G401 (cell line): ENCODE data around the gene ZW10. TPM values are rescaled to one million over a fixed set of nuclear protein-coding genes. Genes with fewer than 3 reads are reported as not detected.
"Not testable (repeated sequence)": the region's sequence is repeated elsewhere in the genome, so short reads cannot be mapped to it uniquely, and the experiment has no call there.

ENCODE experiments used
- DNase-seq: peaks from one replicate; pipeline ENCODE4 v3.0.0-alpha.2; 2015; ENCODE audit warnings: low spot score
- in situ Hi-C: cut with HindIII; loops from 2 replicates; pipeline ENCODE4 v1.10.0; 2016; ENCODE audit warnings: low sequenced_read_pairs, mixed read lengths
- total RNA-seq: library from RNA; depleted of rRNA; stranded (reverse); fragments of >200 nt; shearing (Covaris generic); gene quantifications from 2 replicates; pipeline ENCODE4 v1.2.3, GENCODE V29; 2014

Gene ZW10
- total RNA-seq, 1 experiment from 2014 or later, result 29.4 TPM

DNA sequence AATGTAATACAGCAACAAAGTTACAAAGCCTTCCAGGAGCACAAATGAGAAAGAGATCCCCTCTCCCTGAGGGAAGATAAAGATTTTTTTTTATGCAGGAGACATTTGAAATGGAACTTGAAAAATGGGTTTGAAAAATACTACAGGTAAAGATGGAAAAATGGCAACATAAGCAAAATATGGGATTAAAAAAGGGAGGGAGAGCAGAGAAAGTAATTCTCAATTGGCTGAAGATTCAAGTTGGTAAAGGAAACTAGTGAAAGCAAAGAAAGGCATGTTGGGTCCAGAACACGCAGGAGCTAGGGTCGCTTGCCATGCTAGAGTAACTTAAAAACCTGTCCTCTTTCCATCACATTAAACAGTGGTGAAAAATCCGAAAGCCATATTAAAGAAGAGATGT, 1.5 kb downstream of the ZW10 start:
- in situ Hi-C loops, result no loop called here
- DNase-seq, result no peak

DNA sequence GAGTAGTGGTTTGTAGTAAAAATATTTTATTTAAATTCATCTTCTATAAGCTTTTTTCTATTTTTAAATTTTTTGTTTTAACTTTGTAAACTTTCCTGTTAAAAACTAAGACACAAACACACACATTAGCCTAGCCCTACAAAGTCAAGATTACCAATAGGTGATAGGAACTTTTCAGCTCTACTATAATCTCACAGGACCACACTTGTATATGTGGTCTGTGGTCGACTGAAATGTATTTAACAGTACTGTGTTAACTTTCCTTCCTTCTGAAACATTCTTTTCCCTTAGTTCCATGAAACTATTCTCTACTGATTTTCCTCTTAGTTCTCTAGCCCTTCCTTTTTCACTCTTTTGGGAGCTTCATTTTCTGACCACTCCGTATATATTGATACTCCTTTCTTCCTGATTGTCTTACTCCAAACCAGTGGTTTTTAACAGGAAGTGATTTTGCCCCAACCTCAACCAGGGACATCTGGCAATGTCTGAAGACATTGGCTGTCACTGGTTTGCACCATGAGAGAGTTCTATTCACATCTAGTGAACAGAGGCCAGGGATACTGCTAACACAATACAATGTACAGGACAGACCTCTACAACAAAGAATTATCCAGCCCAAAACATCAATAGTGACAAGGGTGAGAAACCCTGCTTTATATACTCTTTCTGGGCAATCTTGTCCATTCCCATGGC, 8.8 kb downstream of the ZW10 start:
- DNase-seq, result no peak
- in situ Hi-C loops, result no loop called here

DNA sequence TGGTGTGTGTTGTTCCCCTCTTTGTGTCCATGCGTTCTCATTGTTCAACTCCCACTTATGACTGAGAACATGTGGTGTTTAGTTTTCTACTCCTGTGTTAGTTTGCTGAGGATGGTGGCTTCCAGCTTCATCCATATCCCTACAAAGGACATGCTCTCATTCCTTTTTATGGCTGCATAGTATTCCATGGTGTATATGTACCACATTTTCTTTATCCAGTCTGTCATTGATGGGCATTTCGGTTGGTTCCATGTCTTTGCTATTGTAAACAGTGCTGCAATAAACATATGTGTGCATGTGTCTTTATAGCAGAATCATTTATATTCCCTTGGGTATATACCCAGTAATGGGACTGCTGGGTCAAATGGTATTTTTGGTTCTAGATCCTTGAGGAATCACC, 10.5 kb downstream of the ZW10 start:
- in situ Hi-C loops, DNase-seq: not testable (repeated sequence)

DNA sequence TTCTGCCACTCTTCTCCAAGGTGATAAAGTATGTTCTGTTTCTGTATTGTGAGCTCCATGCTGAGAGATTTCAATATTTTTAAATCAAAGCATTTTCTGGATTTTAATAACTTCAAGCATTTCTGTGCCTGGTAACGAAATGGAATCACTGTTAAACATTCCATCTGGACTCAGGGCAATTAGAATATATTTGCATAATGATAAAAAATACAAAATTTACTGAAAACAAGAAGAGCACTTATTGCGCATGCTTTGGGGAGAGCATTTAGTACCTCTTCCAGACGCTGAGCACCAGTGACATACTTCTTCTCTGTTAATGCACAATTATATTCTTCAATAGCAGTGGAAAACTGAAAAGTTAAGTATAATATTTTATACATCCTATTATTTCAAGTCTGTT, 13.3 kb downstream of the ZW10 start:
- in situ Hi-C loops, result no loop called here
- DNase-seq, result no peak

DNA sequence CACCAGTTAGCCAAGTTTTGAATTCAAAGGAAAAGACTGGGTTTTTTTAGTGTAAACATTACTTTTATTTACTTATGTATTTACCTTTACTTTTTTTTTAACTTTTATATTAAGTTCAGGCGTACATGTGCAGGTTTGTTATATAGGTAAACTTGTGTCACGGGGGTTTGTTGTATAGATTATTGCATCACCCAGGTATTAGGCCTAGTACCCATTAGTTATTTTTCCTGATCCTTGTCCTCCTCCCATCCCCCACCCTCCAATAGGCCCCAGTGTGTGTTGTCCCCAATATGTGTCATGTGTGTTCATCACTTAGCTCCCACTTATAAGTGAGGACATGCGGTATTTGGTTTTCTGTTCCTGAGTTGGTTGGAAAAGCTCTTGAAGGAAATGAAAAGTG, 20.6 kb downstream of the ZW10 start:
- in situ Hi-C loops, result no loop called here
- DNase-seq, result no peak

DNA sequence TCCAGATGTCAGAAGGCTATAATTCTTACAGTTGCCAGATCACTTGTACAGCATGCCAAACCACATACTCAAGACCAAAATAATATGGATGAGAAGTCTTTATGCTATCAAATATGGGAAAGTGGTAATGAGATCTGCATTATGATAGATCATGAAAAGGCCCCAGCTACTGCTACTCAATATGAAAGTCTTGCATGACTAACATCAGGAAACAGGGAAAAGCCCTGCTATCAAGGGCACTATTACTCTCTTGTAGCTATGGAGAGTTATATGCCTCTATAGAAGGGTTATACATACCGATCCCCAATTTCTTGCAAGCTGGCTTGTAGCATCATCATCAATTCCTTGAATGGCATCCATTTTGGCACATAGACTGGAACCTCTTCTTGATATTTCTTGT, 37.2 kb downstream of the ZW10 start:
- in situ Hi-C loops, result no loop called here
- no peak for DNase-seq

DNA sequence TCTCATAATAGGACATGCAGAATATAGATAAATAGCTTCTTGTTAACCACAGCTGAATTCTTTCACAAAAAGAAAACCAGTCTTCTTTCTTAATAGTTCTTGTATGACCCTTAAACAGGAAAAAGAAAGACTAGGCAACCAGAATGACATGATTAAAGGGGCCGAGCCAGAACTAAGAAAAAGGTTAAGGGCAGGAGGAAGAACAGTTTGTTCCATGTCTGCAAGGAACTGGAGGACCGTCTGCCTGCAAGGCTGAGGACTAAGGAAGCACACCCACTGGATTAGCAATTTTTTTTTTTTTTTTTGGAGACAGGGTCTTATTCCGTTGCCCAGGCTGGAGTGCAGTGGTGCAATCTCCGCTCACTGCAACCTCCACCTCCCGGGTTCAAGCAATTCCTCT, 41.4 kb downstream of the ZW10 start:
- no peak for DNase-seq
- in situ Hi-C loops, result no loop called here

DNA sequence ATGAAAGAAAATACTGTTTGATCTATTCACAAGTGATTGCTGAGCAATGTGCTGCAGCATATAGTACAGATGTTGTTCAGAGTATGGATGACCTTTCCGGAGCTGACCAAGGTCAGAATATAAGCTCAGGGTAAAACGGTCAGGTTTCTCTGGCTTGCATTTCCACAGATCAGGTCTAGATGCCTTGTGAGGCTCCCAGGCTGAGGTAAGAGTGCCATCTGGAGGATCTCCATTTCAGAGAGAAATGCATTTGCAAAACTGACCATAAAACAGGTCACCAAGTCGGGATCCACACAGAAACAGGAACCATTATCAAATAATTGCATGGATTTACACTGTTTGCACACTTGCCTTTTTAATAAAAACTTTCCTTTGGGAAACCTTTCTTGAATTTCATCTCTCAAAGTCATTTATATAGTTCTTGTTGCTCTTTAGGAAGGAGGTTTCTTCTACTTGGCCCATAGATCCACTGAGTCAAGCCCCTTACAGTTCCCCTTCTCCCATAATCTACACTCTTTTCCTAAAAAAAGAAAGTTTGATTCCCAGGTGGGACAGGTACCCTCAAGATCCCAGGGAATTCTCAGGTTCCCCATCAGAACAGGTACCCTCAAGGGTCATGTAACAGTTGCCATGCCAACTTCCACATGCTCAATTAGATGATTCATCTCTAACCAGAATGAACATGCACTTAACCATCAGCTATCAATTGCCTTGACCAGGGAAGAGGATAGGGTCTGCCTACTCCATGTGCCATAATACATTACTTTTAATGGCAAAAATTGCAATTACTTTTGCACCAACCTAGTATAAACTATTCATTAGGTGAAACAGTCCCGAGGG, 42.4 kb downstream of the ZW10 start:
- in situ Hi-C loops, result no loop called here
- peak; percentile 73 for DNase-seq

DNA sequence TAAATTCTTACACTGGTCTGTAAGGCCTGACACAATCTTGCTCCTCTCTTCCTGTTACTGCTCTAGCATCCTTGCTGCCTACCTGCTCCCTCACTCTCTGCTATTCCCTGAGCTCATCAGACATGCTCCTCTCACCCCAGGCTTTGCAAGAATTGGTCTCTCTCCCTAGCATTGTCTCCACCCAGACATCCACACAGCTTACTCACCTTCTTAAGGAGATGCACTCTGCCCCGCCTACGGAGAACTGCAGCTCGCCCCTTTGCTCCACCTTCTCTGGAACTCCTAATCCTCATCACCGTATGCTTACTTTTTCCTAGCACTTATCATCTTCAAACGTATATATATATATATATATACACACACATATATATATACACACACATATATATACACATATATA, 44.0 kb downstream of the ZW10 start:
- in situ Hi-C loops, result no loop called here
- no peak for DNase-seq

DNA sequence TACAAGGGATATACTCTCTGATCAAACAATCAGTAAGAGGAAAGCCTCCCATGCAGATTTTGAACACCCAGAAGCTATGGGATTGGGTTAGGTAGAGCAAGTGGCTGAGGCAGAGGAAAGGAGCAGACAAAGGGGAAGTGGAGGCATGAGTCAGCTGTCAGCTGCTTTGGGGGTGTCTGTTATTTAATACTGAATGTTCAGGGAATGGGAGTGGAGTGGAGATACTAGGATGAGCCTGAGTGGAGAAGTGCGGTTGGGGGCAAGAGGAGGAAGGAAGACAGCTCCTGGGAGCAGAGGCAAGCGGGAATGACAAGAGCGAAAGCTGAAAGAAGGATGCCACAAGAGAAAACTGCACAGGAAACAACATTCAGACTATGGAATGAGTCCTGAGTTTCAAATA, 44.7 kb downstream of the ZW10 start:
- in situ Hi-C loops, result no loop called here
- DNase-seq, result no peak

DNA sequence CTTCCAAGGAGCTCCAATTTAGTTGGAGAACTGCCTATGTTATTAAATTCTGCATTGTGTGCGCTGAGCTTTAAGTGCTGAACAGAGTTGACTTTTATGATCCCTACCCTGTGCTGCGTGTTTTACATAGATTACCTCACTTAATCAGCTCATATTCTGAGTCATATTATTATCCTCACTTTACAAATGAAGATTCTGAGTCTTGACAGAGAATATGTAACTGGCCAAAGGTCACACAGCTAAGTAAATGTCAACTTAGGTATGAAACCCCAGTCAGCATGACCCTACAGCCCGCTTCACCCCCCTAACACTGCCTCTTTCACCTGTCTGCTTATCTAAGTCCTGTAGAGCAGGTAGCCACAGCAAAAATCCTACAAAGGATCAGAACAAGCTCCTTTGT, 47.6 kb downstream of the ZW10 start:
- in situ Hi-C loops, result no loop called here
- DNase-seq, result no peak

DNA sequence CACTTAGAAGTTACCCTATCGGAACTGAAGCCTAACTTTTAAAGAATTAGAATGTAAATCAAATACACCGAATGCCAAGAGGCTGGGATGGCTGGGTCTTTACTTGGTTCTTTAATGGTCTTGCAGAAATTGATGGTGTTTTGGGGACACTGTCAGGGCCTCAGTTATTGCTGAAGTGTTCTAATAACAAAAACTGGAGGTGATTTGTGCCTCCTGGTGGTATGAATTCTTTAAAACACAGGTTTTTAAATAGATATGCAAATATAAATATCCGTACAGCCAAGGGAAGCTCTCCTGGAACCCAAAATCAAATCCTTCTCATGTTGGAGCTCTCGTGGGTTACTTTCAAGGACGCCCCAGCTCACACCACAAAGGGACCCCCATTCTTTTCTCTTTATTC, 48.1 kb downstream of the ZW10 start:
- in situ Hi-C loops, result no loop called here
- no peak for DNase-seq

DNA sequence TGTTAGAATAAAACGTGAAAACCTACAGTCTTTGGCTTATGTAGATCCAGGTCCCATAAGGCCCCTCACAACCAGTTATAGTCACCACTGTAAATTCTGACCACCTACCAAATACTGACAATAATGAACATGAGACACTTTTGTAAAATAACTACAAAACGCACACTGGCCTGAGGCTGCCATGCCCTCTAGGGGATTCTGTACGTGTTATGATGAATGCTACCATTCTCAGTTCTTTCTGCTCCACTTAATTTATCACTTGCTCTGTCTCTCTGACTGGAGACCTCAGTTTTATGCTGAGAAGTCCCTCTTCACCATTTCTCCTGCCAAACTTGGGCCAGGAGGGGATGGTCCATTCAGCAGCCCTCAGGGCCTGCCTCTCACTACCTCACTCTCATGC, 48.7 kb downstream of the ZW10 start:
- DNase-seq, result no peak
- in situ Hi-C loops, result no loop called here

DNA sequence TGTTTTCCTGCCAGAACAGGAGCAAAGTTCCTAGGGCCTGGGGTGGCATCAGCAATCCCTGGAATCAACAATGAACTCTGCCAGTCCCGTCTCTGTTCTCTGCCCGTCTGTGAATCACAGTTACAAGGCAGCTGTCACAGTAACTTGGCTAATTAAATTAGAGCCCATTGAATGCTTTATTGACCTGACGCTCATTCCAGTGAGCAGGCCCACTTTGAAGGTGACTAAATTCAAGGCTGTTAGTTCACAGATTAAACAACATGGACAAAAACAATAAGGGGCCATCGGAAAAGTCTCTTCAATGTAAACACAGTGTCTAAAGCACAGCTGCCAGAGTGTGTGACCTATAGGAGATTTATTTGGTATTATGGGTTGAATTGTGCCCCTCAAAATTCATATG, 49.7 kb downstream of the ZW10 start:
- no peak for DNase-seq
- in situ Hi-C loops, result no loop called here

DNA sequence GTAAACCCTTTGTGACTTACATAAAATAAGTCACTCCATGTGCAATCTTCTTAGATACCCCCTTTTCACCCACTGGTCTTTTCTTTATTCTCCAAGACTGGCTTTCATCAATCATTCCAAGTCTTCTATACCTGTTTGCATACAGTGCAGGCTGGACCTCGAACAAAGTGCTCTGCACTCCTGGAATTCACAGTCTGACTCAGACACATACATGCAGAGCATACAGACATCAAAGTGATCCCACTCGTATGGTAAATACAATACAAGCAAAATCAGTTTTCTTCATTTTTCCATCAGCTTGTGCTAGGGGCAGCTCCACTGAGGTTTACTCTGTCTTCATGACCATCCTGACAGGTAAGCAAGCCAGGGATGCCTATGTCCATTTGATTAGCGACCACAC, 50.6 kb downstream of the ZW10 start:
- in situ Hi-C loops, result no loop called here
- DNase-seq, result no peak

DNA sequence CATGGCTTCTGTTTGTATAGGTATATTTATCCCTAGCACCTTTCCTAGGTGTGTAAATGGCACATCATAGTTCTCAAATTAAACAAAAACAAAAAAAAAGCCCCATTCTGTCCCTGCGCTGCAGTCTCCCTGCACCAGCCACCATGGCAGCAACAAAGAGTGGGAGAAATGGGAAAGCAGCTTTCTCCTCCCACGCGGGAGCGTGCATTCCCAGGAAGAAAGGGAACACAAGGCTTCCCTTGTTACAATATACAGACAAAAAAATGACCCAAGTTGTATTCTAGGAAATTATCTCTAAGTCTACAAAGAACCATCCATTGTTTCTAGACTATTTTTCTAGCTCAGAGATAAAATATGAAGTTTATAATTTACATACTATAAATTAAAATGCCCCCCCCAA, 51.3 kb downstream of the ZW10 start:
- in situ Hi-C loops, result no loop called here
- no peak for DNase-seq

DNA sequence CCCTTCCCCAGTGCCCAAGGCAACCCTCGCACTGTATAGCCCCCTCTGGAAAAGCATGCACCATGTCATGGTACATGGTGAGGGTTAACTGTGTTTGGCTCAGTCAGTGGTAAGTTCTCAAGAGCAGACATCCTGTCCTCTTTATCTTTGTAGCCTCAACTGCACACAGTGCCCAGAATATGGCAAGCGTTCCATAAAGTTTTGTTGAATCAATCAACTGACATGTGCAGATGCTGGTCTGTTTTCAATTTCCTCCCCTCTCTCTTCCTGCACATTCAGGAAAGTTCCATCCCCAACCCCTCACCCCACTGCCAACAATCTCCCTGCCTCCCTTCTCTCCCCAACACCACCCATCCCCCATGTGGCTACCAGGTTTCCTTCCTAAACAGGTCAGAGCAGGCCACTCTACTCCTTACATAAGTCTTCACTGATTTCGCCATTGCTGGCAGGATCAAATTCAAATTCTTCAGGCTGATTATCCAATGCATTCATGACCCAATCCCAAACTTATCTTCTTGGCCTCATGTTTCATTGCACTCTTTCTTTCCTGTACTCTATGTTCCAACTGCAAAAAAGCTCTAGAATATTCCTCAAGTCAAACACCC, 51.9 kb downstream of the ZW10 start:
- in situ Hi-C loops, result no loop called here
- no peak for DNase-seq

DNA sequence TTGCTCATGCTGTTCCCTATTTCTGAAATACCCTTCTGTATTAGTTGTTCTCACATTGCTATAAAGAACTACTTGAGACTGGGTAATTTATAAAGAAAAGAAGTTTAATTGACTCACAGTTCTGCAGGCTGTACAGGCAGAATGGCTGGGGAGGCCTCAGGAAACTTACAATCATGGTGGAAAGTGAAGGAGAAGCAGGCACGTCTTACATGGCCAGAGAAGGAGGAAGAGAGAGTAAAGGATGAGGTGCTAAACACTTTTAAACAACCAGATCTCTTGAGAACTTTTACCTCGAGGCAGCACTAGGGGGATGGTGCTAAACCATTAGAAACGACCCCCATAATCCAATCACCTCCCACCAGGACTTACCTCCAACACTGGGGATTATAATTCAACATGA, 53.0 kb downstream of the ZW10 start:
- in situ Hi-C loops, DNase-seq: not testable (repeated sequence)

DNA sequence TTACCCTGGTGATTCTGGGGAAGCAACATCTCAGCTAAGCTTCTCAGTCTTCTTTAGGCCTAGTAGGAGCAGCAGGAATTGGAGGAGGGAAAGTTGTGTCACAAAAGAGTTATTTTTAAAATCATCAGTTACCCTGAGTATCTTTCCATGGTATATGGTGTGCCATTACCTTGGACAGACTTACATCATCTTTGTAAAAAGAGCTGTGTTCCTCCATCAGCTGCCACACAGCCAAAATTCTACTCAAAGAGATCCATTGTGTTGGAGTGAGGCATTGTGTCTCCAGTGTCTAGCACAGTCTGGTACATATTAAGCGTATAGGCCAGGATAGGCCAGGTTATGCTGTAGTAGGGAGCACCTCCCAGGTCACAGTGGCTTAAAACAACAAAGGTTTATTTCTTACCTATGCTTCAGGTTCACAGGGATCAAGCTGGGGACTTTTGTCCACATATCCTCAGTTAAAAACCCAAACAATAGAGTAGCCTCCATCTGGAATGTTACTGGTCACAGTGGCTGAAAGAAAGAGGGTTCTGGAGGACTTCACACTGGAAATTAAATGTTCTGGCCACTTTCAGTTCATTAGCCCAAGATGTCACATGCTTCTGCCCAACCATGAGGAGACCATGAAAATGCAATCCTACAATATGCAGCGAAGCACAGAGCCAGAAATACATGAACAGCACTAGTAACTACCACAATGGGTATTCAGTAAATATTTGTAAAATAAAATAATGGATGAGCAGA, 57.4 kb downstream of the ZW10 start:
- in situ Hi-C loops, result no loop called here
- no peak for DNase-seq

DNA sequence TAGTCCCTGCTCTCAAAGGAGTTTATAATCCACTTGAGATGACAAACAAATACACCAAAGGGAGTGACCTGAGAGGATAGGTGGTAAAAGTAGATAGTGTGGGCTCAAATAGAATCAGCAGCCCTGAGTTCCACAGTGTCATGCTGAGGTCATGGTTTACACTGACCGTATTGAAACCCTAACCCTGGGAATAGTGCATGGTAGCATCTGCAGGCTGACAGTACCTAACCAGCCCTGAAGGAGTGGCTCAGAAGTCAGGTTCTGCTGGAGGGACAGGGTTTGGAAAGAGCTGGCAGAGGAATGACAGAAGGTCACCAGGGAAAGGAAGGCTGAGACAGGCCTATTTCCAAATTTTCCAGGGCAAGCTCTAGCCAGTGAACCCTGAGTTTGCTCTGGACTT, 58.2 kb downstream of the ZW10 start:
- no peak for DNase-seq
- in situ Hi-C loops, result no loop called here
